Measurements from ENCODE around the gene HACL1. TPM values are rescaled to one million over a fixed set of nuclear protein-coding genes. Genes with fewer than 3 reads are reported as not detected.

The HACL1 gene
- total and polyA plus RNA-seq, 2 donors (not counting 3 experiments of a cell fraction or from before 2014, with no cell fraction given), result 16.5 to 27.4 TPM

DNA sequence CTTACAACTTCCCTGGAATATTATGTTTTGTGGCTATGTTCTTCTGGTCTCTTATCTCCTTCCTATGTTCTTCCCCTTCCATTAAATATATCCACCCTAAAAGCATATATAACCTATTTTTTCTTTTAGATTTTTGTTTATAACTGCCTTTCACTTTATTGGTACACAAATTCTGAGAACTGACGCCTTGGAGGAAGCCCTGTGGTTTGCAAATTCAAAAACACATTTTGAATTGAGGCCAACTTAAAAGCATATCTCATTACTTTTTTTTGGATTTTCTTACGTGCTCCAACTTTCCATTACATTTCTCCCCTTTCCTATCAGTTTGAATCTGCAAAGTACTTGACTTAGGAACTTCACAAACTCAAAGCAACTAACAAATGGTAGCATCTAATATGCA is 64.5 kb downstream of the HACL1 start:
- H4K20me1 ChIP-seq (replicated peaks; ENCODE audit: control insufficient read depth, extremely low read depth, insufficient read depth, low read length), result no peaks in the 10 kb centered on the region
- no peaks in the 10 kb centered on the region for H3K79me2 ChIP-seq (ENCODE audit: control insufficient read depth, insufficient read depth, low read length)
- CTCF ChIA-PET, result no interaction called here
- no peaks in the 10 kb centered on the region for H3K36me3 ChIP-seq (ENCODE audit: control insufficient read depth in 2 of 2, extremely low read depth in 1 of 2, insufficient read depth in 2 of 2, low read length in 2 of 2)
- no peak overlapping the region for H3K9ac ChIP-seq (replicated peaks; ENCODE audit: extremely low read depth, insufficient read depth, low read length)
- no peak overlapping the region for H3K4me2 ChIP-seq (ENCODE audit: insufficient read depth, low read length)
- POLR2A ChIA-PET, result no interaction called here
- H3K4me3 ChIP-seq (replicated peaks in 1 of 3; ENCODE audit: insufficient read depth in 1 of 3, low read depth in 1 of 3, low read length in 3 of 3), result no peak overlapping the region
- intact Hi-C loops (cut with micrococcal nuclease), result no loop called here
- H3K27me3 ChIP-seq (ENCODE audit: control insufficient read depth in 2 of 2, insufficient read depth in 2 of 2, low read length in 2 of 2), result peaks cover 0 to 2% of the 10 kb centered on the region in 2 experiments
- H3K9me3 ChIP-seq (replicated peaks; ENCODE audit: control insufficient read depth, insufficient read depth, low read length), result no peaks in the 10 kb centered on the region
- no TSS peak for BruUV-seq (replicated peaks)
- no peaks in the 10 kb centered on the region for H3K9me1 ChIP-seq (replicated peaks; ENCODE audit: control insufficient read depth, extremely low read depth, insufficient read depth, low read length)
- no peak for DNase-seq (ENCODE audit: low read depth, low spot score)
- no peaks in the 10 kb centered on the region for H3K4me1 ChIP-seq (ENCODE audit: control insufficient read depth, extremely low read depth, insufficient read depth, low read length)
- TF ChIP-seq JUN (IDR thresholded peaks at IDR 0.05; ENCODE audit: borderline replicate concordance, insufficient read depth, insufficient read length, low read depth), result no peak
- TF ChIP-seq POLR2A (IDR thresholded peaks at IDR 0.05; ENCODE audit: low read depth, low read length), result no peak
- no peak for TF ChIP-seq POLR2AphosphoS5 (IDR thresholded peaks at IDR 0.05; ENCODE audit: insufficient read depth, low read depth, low read length)
- TF ChIP-seq, protein P1, sequence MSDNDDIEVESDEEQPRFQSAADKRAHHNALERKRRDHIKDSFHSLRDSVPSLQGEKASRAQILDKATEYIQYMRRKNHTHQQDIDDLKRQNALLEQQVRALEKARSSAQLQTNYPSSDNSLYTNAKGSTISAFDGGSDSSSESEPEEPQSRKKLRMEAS (IDR thresholded peaks at IDR 0.05; ENCODE audit: insufficient read depth, insufficient read length), result no peak
- TF ChIP-seq, protein P2, sequence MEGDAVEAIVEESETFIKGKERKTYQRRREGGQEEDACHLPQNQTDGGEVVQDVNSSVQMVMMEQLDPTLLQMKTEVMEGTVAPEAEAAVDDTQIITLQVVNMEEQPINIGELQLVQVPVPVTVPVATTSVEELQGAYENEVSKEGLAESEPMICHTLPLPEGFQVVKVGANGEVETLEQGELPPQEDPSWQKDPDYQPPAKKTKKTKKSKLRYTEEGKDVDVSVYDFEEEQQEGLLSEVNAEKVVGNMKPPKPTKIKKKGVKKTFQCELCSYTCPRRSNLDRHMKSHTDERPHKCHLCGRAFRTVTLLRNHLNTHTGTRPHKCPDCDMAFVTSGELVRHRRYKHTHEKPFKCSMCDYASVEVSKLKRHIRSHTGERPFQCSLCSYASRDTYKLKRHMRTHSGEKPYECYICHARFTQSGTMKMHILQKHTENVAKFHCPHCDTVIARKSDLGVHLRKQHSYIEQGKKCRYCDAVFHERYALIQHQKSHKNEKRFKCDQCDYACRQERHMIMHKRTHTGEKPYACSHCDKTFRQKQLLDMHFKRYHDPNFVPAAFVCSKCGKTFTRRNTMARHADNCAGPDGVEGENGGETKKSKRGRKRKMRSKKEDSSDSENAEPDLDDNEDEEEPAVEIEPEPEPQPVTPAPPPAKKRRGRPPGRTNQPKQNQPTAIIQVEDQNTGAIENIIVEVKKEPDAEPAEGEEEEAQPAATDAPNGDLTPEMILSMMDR (IDR thresholded peaks at IDR 0.05; ENCODE audit: extremely low read depth in 1 of 2, insufficient read depth in 1 of 2, low read depth in 1 of 2, low read length in 2 of 2), result no peak
- no peak for TF ChIP-seq GATA2 (IDR thresholded peaks at IDR 0.05; ENCODE audit: insufficient read depth, insufficient read length, low read depth, low read length)
- no peak for TF ChIP-seq MYC (IDR thresholded peaks at IDR 0.05; ENCODE audit: low read depth, low read length)
- TF ChIP-seq FOS (IDR thresholded peaks at IDR 0.05; ENCODE audit: borderline replicate concordance, insufficient read depth, low read length), result no peak
- no peak for TF ChIP-seq EZH2 (IDR thresholded peaks at IDR 0.05; ENCODE audit: borderline replicate concordance, low read depth, low read length, severe bottlenecking)
- no peak overlapping the region for H3K27ac ChIP-seq (ENCODE audit: insufficient read depth, low read depth, low read length)
- no peak overlapping the region for H2AFZ ChIP-seq (ENCODE audit: low read depth, low read length)
- dilution Hi-C loops (cut with MboI; ENCODE audit: extremely low pct_ligation_motif_present, low sequenced_read_pairs), result no loop called here
- FAIRE-seq, result no peak
